Body of pancreas (tissue), 4 donors: Measurements from ENCODE around the gene ABHD12. TPM values are rescaled to one million over a fixed set of nuclear protein-coding genes. Genes with fewer than 3 reads are reported as not detected.

Source experiments
- ATAC-seq: fragments of 150-250 bp; one replicate; pipeline ENCODE4 v1.9.1; 2016
- DNase-seq, 4 donors: peaks; one replicate each; pipeline ENCODE4 v3.0.0-alpha.2; 2019
- H3K27ac ChIP-seq, 4 donors: fragments of 200-600 bp; sonication (generic); 1 replicate in 3 of 4; 2 replicates in 1 of 4; pipeline versions ENCODE4 v1.5.1 to v1.6.1; 2016 to 2019; ENCODE audit warnings: mild to moderate bottlenecking in 1 of 4, mixed read lengths in 1 of 4, moderate library complexity in 1 of 4
- H3K27me3 ChIP-seq, 2 donors: fragments of 200-600 bp; sonication (generic); one replicate each; pipeline ENCODE4 v1.6.0; 2016; ENCODE audit warnings: mild to moderate bottlenecking in 1 of 2
- H3K36me3 ChIP-seq, 2 donors: fragments of 200-600 bp; sonication (generic); replicated peaks in 1 of 2; 2 replicates each; pipeline ENCODE4 v1.5.1; 2016; ENCODE audit warnings: low read depth in 2 of 2; ENCODE audit not compliant: insufficient read depth in 1 of 2
- H3K4me1 ChIP-seq: fragments of 200-600 bp; sonication (generic); one replicate; pipeline ENCODE4 v1.6.0; 2016
- H3K4me3 ChIP-seq, 2 donors: fragments of 200-600 bp; sonication (generic); 1 replicate in 1 of 2; 2 replicates in 1 of 2; pipeline ENCODE4 v1.5.1; 2016 to 2019
- H3K9me3 ChIP-seq, 3 donors: fragments of 200-600 bp; sonication (generic); 1 replicate in 2 of 3; 2 replicates in 1 of 3; pipeline ENCODE4 v1.5.1; 2016
- POLR2A ChIP-seq, 3 donors: fragments of 450-650 bp; IDR thresholded peaks; one replicate each; pipeline ENCODE4 v1.6.1; 2016; ENCODE audit warnings: antibody characterized with exemption in 3 of 3, mild to moderate bottlenecking in 2 of 3
- WGBS, 2 donors: methylation state at CpG; one replicate each; pipeline ENCODE4 v1.1.5; 2017; 5-methylcytosine and 5-hydroxymethylcytosine counted together
- intact Hi-C: fragments of 100-400 bp; cut with DNase I; formaldehyde crosslinking; loops from one replicate; pipeline ENCODE4 v1.15.1; 2023
- total RNA-seq, 2 donors: library from RNA; depleted of rRNA; stranded (reverse); fragments of >200 nt; gene quantifications; one replicate each; pipeline ENCODE4 v1.1.0, GENCODE V29; 2016
- TF ChIP-seq, protein P1 (sequence below), 7 experiments: fragments of 450-650 bp in 4 of 7; fragments of 200-600 bp in 3 of 7; sonication (generic) in 3 of 7; IDR thresholded peaks; one replicate each; pipeline ENCODE4 v1.5.1; 2016 to 2019; ENCODE audit warnings: antibody characterized with exemption in 7 of 7

ABHD12 gene
- total RNA-seq, 2 donors from 2014 or later: 74.7 to 106 TPM

DNA sequence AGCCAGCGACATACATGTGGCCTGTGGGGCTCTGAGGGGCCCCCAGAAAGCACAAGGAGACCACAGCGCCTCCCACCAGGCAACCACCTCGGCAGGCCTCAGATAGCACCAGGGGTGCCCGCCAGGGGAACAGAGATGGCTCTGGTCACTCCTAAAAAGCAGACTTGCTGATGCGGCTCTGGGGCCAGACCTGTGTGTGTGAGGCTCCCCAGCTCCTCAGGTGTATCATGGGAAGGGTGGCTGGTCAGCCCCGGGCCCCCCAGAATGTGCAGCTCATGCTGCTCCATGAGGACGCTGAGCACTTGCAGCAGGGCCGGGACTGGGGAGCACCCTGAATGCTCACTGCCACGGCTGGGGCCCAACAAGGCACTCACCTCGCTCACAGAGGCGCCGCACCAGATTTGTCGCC lies 82.5 kb downstream of the ABHD12 start:
- intact Hi-C loops: no loop called here
- no peaks in the 10 kb centered on the region for H3K27me3 ChIP-seq
- H3K27ac ChIP-seq: no peak overlapping the region
- TF ChIP-seq, protein P1, sequence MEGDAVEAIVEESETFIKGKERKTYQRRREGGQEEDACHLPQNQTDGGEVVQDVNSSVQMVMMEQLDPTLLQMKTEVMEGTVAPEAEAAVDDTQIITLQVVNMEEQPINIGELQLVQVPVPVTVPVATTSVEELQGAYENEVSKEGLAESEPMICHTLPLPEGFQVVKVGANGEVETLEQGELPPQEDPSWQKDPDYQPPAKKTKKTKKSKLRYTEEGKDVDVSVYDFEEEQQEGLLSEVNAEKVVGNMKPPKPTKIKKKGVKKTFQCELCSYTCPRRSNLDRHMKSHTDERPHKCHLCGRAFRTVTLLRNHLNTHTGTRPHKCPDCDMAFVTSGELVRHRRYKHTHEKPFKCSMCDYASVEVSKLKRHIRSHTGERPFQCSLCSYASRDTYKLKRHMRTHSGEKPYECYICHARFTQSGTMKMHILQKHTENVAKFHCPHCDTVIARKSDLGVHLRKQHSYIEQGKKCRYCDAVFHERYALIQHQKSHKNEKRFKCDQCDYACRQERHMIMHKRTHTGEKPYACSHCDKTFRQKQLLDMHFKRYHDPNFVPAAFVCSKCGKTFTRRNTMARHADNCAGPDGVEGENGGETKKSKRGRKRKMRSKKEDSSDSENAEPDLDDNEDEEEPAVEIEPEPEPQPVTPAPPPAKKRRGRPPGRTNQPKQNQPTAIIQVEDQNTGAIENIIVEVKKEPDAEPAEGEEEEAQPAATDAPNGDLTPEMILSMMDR (IDR thresholded peaks at IDR 0.05): no peak
- no peak for TF ChIP-seq POLR2A (IDR thresholded peaks at IDR 0.05)
- ATAC-seq (no peak), DNase-seq (no peak)
- H3K9me3 ChIP-seq: no peaks in the 10 kb centered on the region
- H3K36me3 ChIP-seq: peaks cover 0 to 10% of the 10 kb centered on the region in 2 donors
- H3K4me1 ChIP-seq: peaks cover 16% of the 10 kb centered on the region
- H3K4me3 ChIP-seq: no peak overlapping the region
- WGBS, 2 donors: 90 to 96% methylated on average over 11 to 13 of the region's 13 CpGs

DNA sequence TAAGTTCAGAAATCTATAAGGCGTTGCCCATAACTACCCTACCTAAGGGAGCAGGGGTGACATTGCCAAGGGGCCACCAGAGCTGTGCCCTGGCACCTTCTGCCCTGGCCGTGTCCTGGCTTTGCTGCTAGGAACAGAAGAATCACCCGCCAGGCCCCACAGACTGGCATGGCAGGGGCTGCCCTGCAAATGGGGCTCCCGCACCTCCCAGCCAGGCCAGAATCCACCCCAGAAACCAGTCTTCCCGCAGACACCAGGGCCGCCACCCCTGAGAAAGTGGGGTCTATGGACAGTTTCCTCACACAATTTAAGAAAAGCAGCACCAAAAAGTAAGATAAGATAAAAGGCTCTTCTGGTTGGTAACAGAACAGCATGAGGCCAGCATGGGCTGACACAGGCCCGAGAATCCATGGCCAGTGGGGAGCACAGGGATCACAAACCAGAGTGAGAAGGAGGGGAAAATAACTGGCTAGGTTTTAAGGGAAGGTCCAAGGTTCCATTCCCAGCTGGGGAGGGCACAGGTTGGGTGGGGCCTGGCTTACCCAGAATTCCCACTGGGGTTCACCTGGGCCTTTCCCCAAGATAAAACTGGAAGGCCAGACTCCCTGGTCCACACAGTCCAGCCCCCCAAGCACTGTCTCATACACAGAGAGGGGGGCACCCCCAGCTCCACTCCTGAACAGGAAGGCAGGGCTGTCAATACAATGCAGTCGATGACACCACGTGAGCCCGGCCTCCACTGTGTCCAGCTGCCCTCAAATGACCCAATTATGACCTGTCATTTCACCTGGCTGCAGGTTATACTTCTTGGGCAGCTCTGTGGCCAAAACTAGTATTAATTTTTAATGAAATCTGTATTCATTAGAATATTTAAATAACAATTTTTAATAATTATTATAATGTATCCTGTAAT lies 83.4 kb downstream of the ABHD12 start:
- Histone ChIP-seq H3K9me3 (no peaks in the 10 kb centered on the region), H3K4me3 (no peak overlapping the region), H3K27me3 (no peaks in the 10 kb centered on the region), H3K27ac (no peak overlapping the region), H3K4me1 (peaks cover 16% of the 10 kb centered on the region), H3K36me3 (peaks cover 0 to 11% of the 10 kb centered on the region in 2 donors)
- no peak for TF ChIP-seq POLR2A (IDR thresholded peaks at IDR 0.05)
- TF ChIP-seq, protein P1 (IDR thresholded peaks at IDR 0.05): no peak
- ATAC-seq (no peak), DNase-seq (no peak)
- WGBS, 2 donors: 90 to 92% methylated on average over 9 to 10 of the region's 10 CpGs
- intact Hi-C loops: no loop called here

DNA sequence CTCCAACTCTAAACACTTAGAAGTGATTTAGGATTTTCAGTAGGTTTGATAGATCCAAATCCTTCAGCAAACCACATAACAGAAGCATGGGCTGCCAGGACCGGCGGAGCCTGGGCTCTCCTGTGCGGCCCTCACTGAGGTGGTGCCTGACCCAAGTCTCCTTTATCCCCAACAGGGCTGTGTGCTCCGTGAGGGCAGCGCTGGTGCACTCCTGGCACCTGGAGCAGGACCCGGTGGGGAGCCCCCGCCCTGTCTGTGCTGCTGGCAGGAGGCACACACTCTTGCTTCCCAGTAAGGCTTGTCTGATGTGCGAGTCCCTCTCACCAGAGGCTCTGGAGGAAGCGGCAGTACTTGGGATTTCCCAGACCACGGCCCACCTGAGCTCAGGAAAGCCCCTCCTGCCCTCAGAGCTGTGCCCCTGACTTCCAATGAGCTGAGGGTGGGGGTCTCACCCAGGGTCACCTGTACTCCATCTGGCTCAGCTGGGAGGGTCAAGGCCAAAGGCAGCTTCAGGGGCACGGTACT lies 86.5 kb downstream of the ABHD12 start:
- ATAC-seq (no peak), DNase-seq (no peak)
- no peak for TF ChIP-seq POLR2A (IDR thresholded peaks at IDR 0.05)
- TF ChIP-seq, protein P1 (IDR thresholded peaks at IDR 0.05): no peak
- intact Hi-C loops: no loop called here
- H3K4me3 ChIP-seq: no peak overlapping the region
- H3K27me3 ChIP-seq: no peaks in the 10 kb centered on the region
- 86 to 90% methylated on average over 7 to 11 of the region's 11 CpGs for WGBS, 2 donors
- H3K36me3 ChIP-seq: peaks cover 0 to 15% of the 10 kb centered on the region in 2 donors
- no peaks in the 10 kb centered on the region for H3K9me3 ChIP-seq
- H3K27ac ChIP-seq: no peak overlapping the region
- H3K4me1 ChIP-seq: no peaks in the 10 kb centered on the region

DNA sequence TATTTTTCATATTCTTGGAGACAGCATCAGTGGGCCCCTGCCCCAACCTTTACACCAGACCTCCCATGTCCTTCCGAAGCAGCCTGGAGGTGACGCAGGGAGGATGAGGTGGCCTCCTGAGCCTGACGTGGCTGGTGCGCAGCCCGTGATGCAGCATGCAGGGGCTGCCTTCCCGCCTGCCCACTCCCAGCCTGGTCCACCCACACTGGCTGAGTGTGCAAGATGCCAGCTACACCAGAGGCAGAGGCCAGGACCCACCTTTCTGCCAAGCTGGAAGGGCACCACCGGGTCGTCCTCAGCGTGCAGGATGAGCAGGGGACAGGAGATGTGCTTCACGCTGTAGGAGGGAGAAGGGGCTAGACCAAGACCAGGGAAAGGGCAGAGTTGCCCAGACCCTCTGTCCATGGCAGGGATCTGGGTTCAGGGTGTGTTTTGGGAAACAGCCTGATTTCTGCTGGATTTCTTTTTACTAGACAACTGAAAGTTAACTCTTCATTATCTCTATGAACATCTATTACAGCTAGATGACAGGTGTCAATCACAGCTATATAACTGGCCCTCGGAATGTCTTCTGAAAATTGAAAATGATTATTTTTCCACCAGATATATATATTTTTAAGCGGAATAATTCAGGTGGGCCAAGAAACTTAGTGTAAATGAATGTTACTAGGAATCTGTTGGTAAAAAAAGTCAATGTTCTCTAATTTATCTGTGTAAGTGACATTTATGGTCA lies 87.2 kb downstream of the ABHD12 start:
- DNase-seq (no peak), ATAC-seq (no peak)
- TF ChIP-seq POLR2A (IDR thresholded peaks at IDR 0.05): no peak
- TF ChIP-seq, protein P1 (IDR thresholded peaks at IDR 0.05): no peak
- no peaks in the 10 kb centered on the region for H3K27me3 ChIP-seq
- no peak overlapping the region for H3K4me3 ChIP-seq
- peaks cover 0 to 15% of the 10 kb centered on the region in 2 donors for H3K36me3 ChIP-seq
- 90 to 92% methylated on average over 7 to 12 of the region's 12 CpGs for WGBS, 2 donors
- H3K9me3 ChIP-seq: no peaks in the 10 kb centered on the region
- intact Hi-C loops: no loop called here
- no peaks in the 10 kb centered on the region for H3K4me1 ChIP-seq
- no peak overlapping the region for H3K27ac ChIP-seq
